Activated CD4-positive, alpha-beta T cell treated with anti-CD3 and anti-CD28 coated beads, Interleukin-2, amount 50 U/mL, for 1 hour (primary cell): ENCODE data around the gene TOR1B.
A peak's percentile ranks its signal among the peaks of the same experiment; 100 is the strongest.
"Not testable (repeated sequence)": the region's sequence is repeated elsewhere in the genome, so short reads cannot be mapped to it uniquely, and the experiment has no call there.

ENCODE experiments used
- DNase-seq: peaks from one replicate; pipeline ENCODE4 v3.0.0-alpha.2; 2020

Gene TOR1B

GRCh38 chr9:129776938-129777768 is 25.8 kb upstream of the TOR1B start:
- peak; percentile 26 for DNase-seq

- no peak for DNase-seq
These were observed 25.2 kb upstream of the TOR1B start for GRCh38 chr9:129777769-129778130.

GRCh38 chr9:129778469-129778868 is 24.5 kb upstream of the TOR1B start:
- DNase-seq, result no peak

GRCh38 chr9:129779560-129780190 is 23.3 kb upstream of the TOR1B start:
- no peak for DNase-seq

GRCh38 chr9:129781131-129781530 is 21.9 kb upstream of the TOR1B start:
- no peak for DNase-seq

GRCh38 chr9:129781981-129782380 is 21.0 kb upstream of the TOR1B start:
- no peak for DNase-seq

GRCh38 chr9:129783516-129784361 is 19.2 kb upstream of the TOR1B start:
- peak; percentile 70 for DNase-seq

GRCh38 chr9:129784970-129785369 is 18.0 kb upstream of the TOR1B start:
- DNase-seq, result not testable (repeated sequence)

- no peak for DNase-seq
These were observed 17.1 kb upstream of the TOR1B start for GRCh38 chr9:129785866-129786265.

GRCh38 chr9:129786481-129786880 is 16.5 kb upstream of the TOR1B start:
- no peak for DNase-seq

GRCh38 chr9:129794549-129794948 is 8.4 kb upstream of the TOR1B start:
- DNase-seq, result no peak

GRCh38 chr9:129796029-129796428 is 7.0 kb upstream of the TOR1B start:
- not testable (repeated sequence) for DNase-seq

- DNase-seq, result no peak
These were observed 4.0 kb upstream of the TOR1B start for GRCh38 chr9:129798973-129799372.

- no peak for DNase-seq
These were observed 1.5 kb upstream of the TOR1B start for GRCh38 chr9:129801504-129801903.

GRCh38 chr9:129803676-129804060 is 684 bp downstream of the TOR1B start:
- DNase-seq, result no peak

- no peak for DNase-seq
These were observed 3.1 kb downstream of the TOR1B start for GRCh38 chr9:129806061-129806460.

- DNase-seq, result no peak
These were observed 6.4 kb downstream of the TOR1B start for GRCh38 chr9:129809346-129809745.

GRCh38 chr9:129810116-129810515 is 7.1 kb downstream of the TOR1B start:
- DNase-seq, result no peak

- no peak for DNase-seq
These were observed 7.8 kb downstream of the TOR1B start for GRCh38 chr9:129810788-129811187.

- DNase-seq, result no peak
These were observed 9.0 kb downstream of the TOR1B start for GRCh38 chr9:129811967-129812363.

GRCh38 chr9:129812385-129812784 is 9.4 kb downstream of the TOR1B start:
- DNase-seq, result no peak

GRCh38 chr9:129813661-129814060 is 10.7 kb downstream of the TOR1B start:
- DNase-seq, result no peak

GRCh38 chr9:129814432-129815223 is 11.6 kb downstream of the TOR1B start:
- DNase-seq, result no peak
